Epithelial cell of esophagus (primary cell): ENCODE data around the gene PPIL1.

Source experiments
- DNase-seq: peaks from one replicate; pipeline ENCODE4 v3.0.0; 2010; ENCODE audit warnings: low read depth
- H3K4me3 ChIP-seq: 2 replicates; pipeline ENCODE4 v1.5.1; 2011; ENCODE audit warnings: mild to moderate bottlenecking, low read length, control low read depth
- CTCF ChIP-seq: IDR thresholded peaks from 2 replicates; pipeline ENCODE4 v1.5.1; 2011; ENCODE audit warnings: low read depth, mild to moderate bottlenecking, low read length, control low read depth, inconsistent platforms; ENCODE audit not compliant: insufficient read depth; ENCODE audit errors: missing control alignments

PPIL1 gene

DNA sequence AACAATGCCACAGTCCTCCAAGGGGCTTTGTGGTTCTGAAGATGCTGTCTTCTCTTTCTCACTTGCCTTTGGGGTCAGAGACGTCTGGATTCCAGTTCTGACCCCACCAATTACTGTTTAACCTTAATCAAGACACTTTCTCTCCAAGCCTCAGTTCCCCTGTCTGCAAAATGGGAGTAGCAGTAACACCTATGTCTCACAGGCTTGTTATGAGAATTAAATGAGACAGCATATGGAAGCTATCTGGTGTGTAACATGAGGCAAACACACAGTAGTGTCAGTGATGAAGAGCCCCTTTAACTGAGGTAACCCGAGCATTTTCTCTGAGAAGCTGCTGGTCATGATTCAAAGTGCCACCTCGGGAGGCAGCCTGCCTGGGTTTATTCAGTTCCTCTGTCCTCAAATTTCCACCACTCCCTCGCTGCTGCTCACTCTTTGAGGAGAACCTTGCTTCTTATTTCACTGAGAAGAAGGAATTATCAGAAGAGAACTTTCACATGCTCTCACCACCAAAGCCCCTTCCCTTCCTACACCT, 11.7 kb downstream of the PPIL1 start:
- TF ChIP-seq CTCF, result peak; percentile 2
- no peak overlapping the region for H3K4me3 ChIP-seq
- DNase-seq, result no peak

- no peak overlapping the region for H3K4me3 ChIP-seq
- peak; percentile 95 for DNase-seq
These were observed 12.3 kb downstream of the PPIL1 start for GRCh38 chr6:36862164-36862847.

GRCh38 chr6:36860126-36860525, 14.5 kb downstream of the PPIL1 start:
- DNase-seq, result no peak
- H3K4me3 ChIP-seq, result no peak overlapping the region
- no peak for TF ChIP-seq CTCF

More at GRCh38 chr6:36862164-36862847, 12.3 kb downstream of the PPIL1 start:
- no peak for TF ChIP-seq CTCF

GRCh38 chr6:36858407-36858981, 16.1 kb downstream of the PPIL1 start:
- no peak for DNase-seq
- no peak for TF ChIP-seq CTCF
- no peak overlapping the region for H3K4me3 ChIP-seq

DNA sequence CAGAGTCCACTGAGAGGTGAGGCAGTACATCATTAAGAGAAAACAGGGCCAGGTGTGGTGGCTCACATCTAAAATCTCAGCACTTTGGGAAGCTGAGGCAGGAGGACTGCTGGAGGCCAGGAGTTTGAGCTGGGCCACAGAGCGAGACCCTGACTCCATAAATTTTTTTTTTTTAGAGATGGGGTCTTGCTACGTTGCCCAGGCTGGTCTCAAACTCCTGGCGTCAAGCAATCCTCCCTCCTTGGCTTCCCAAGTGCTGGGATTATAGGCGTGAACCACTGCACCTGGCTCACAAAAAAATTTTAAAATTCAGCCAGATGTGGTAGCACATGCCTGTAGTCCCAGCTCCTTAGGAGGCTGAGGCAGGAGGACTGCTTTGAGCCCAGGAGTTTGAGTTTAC, 17.3 kb downstream of the PPIL1 start:
- TF ChIP-seq CTCF, result no peak
- DNase-seq, result no peak
- H3K4me3 ChIP-seq, result no peak overlapping the region

GRCh38 chr6:36856277-36856676, 18.3 kb downstream of the PPIL1 start:
- H3K4me3 ChIP-seq, result no peak overlapping the region
- no peak for TF ChIP-seq CTCF
- DNase-seq, result no peak
